Measurements from ENCODE around the gene PLD3. TPM values are rescaled to one million over a fixed set of nuclear protein-coding genes. Genes with fewer than 3 reads are reported as not detected.

Gene PLD3
- total RNA-seq, 1 experiment from 2014 or later = 146 TPM

- ChIA-PET POLR2A (ENCODE audit: unreplicated experiment) (no interaction called here), CTCF (no interaction called here)
- no peaks in the 10 kb centered on the region for H3K9me3 ChIP-seq (ENCODE audit: insufficient read depth, low read depth)
- no peak overlapping the region for H3K4me2 ChIP-seq
- H3K27me3 ChIP-seq (ENCODE audit: insufficient read depth, low read depth) = no peaks in the 10 kb centered on the region
- TF ChIP-seq CTCF (conservative IDR thresholded peaks at IDR 0.05) (no peak), EZH2 (IDR thresholded peaks at IDR 0.05; ENCODE audit: low read depth) (no peak)
- H3K4me3 ChIP-seq = no peak overlapping the region
- H3K9me2 ChIP-seq (ENCODE audit: insufficient read depth) = no peaks in the 10 kb centered on the region
- no peaks in the 10 kb centered on the region for H3K4me1 ChIP-seq (replicated peaks; ENCODE audit: insufficient read depth)
- H4K20me1 ChIP-seq (ENCODE audit: insufficient read depth) = no peaks in the 10 kb centered on the region
- H3K36me3 ChIP-seq (ENCODE audit: low read depth) = no peaks in the 10 kb centered on the region
- no peak overlapping the region for H3K27ac ChIP-seq
- DNase-seq = no peak
- intact Hi-C loops (cut with micrococcal nuclease; ENCODE audit: unreplicated experiment) = no loop called here
- BruUV-seq (replicated peaks) = no TSS peak
- H2AFZ ChIP-seq = no peak overlapping the region
- no peaks in the 10 kb centered on the region for H3K79me2 ChIP-seq (ENCODE audit: low read depth)
- no peaks in the 10 kb centered on the region for H3F3A ChIP-seq (ENCODE audit: insufficient read depth, low read depth)
These were observed 26.8 kb upstream of the PLD3 start for GRCh38 chr19:40321566-40322270.

DNA sequence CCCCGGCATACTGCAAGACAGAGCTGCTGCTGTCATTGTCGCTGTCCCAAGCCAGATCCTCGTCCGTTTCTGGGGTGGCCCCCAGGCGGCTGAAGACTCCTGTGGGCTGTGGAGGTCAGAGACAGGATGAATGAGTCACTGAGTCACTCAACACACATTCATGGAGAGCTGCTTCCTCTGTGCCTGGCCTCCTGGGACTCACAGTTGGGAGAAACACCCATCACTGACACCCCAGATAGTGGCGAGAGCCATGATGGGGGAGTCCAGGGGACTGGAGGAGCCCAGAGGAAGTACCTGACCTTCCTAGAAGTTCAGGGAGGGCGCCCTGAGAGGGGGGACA, 26.3 kb upstream of the PLD3 start:
- ChIA-PET CTCF (no interaction called here), POLR2A (ENCODE audit: unreplicated experiment) (no interaction called here)
- DNase-seq = no peak
- H3K4me1 ChIP-seq (replicated peaks; ENCODE audit: insufficient read depth) = no peaks in the 10 kb centered on the region
- no peaks in the 10 kb centered on the region for H4K20me1 ChIP-seq (ENCODE audit: insufficient read depth)
- intact Hi-C loops (cut with micrococcal nuclease; ENCODE audit: unreplicated experiment) = no loop called here
- H3K79me2 ChIP-seq (ENCODE audit: low read depth) = no peaks in the 10 kb centered on the region
- no peak overlapping the region for H2AFZ ChIP-seq
- no peaks in the 10 kb centered on the region for H3K36me3 ChIP-seq (ENCODE audit: low read depth)
- no peaks in the 10 kb centered on the region for H3K9me3 ChIP-seq (ENCODE audit: insufficient read depth, low read depth)
- H3K4me2 ChIP-seq = no peak overlapping the region
- H3F3A ChIP-seq (ENCODE audit: insufficient read depth, low read depth) = no peaks in the 10 kb centered on the region
- BruUV-seq (replicated peaks) = no TSS peak
- H3K4me3 ChIP-seq = no peak overlapping the region
- no peak overlapping the region for H3K27ac ChIP-seq
- no peaks in the 10 kb centered on the region for H3K27me3 ChIP-seq (ENCODE audit: insufficient read depth, low read depth)
- H3K9me2 ChIP-seq (ENCODE audit: insufficient read depth) = no peaks in the 10 kb centered on the region
- TF ChIP-seq EZH2 (IDR thresholded peaks at IDR 0.05; ENCODE audit: low read depth) = no peak
- TF ChIP-seq CTCF (conservative IDR thresholded peaks at IDR 0.05) = no peak

DNA sequence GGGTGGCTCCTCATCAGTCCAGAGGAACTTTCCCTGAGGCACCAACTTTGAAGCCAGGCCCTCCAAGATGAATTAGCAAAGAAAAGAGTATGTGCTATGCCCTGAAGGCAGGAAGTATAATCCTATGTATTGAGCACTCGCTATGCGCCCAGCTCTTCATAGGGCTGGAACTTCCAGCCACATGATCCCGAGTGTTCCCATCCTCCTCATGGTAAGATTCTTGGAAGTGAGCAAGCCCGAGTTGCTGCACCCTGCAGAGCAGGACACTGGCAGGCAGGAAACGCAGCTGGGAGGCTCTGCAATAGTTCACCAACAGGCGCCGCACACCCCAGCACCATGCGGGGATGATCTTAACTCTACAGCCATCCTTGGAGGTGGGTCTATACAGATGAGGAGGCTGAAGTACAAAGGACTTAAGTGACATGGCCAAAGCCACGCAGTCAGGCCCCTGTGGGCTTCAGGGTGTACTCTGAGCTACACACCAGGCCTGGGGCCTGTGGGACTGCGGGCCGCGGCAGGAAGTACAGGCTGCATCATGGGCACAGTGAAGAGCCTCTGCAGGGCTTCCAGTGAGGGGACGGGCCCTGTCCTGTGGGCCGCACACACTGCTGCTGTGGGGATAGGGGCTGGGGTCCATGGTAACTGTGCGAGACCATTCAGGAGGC, 25.4 kb upstream of the PLD3 start:
- DNase-seq = no peak
- Histone ChIP-seq H3K27me3 (ENCODE audit: insufficient read depth, low read depth) (no peaks in the 10 kb centered on the region), H3K36me3 (ENCODE audit: low read depth) (no peaks in the 10 kb centered on the region), H3F3A (ENCODE audit: insufficient read depth, low read depth) (no peaks in the 10 kb centered on the region), H3K4me1 (replicated peaks; ENCODE audit: insufficient read depth) (no peaks in the 10 kb centered on the region), H4K20me1 (ENCODE audit: insufficient read depth) (no peaks in the 10 kb centered on the region), H3K9me3 (ENCODE audit: insufficient read depth, low read depth) (no peaks in the 10 kb centered on the region), H3K9me2 (ENCODE audit: insufficient read depth) (no peaks in the 10 kb centered on the region), H3K4me3 (no peak overlapping the region), H3K4me2 (no peak overlapping the region), H2AFZ (no peak overlapping the region), H3K27ac (no peak overlapping the region), H3K79me2 (ENCODE audit: low read depth) (no peaks in the 10 kb centered on the region)
- ChIA-PET POLR2A (ENCODE audit: unreplicated experiment) (no interaction called here), CTCF (no interaction called here)
- intact Hi-C loops (cut with micrococcal nuclease; ENCODE audit: unreplicated experiment) = no loop called here
- TF ChIP-seq CTCF (conservative IDR thresholded peaks at IDR 0.05) (no peak), EZH2 (IDR thresholded peaks at IDR 0.05; ENCODE audit: low read depth) (no peak)
- no TSS peak for BruUV-seq (replicated peaks)

Data from PC-9 (cell line).